Endothelial cell of umbilical vein (primary cell): ENCODE data around the gene SOX9. TPM values are rescaled to one million over a fixed set of nuclear protein-coding genes. Genes with fewer than 3 reads are reported as not detected.

Source experiments
- BruUV-seq: library from RNA; stranded (reverse); fragments of 400-500 nt; replicated peaks from 2 replicates; lab custom pipeline; 2021; lab: Mats Ljungman, UMichigan
- CTCF ChIA-PET: fragments of 300-600, 350-600 bp; sonication (Branson Sonifier 250); formaldehyde crosslinking; loops from one replicate; lab custom pipeline; 2021; ENCODE audit warnings: antibody characterized with exemption, inconsistent platforms; lab: Charles Lee
- POLR2A ChIA-PET: fragments of 300-600, 350-600 bp; sonication (Branson Sonifier 250); formaldehyde crosslinking; loops from one replicate; lab custom pipeline; 2021; ENCODE audit warnings: antibody characterized with exemption, inconsistent platforms; lab: Charles Lee
- DNase-seq: peaks from one replicate; pipeline ENCODE4 v3.0.0-alpha.2; 2011; ENCODE audit warnings: low read depth, low spot score
- FAIRE-seq: peaks from 2 replicates; lab custom pipeline; 2011; peaks lifted over from hg19 to GRCh38; lab: Jason Lieb, UNC
- H2AFZ ChIP-seq: 2 replicates; pipeline ENCODE4 v1.6.0; 2012; ENCODE audit warnings: low read depth, low read length, control low read depth, inconsistent platforms
- H3K27ac ChIP-seq: 2 replicates; pipeline ENCODE4 v1.5.1; 2011; ENCODE audit warnings: low read depth, mild to moderate bottlenecking, control low read depth, low read length, moderate library complexity; ENCODE audit not compliant: insufficient read depth
- H3K27me3 ChIP-seq, 2 experiments: 2 replicates each; pipeline versions ENCODE4 v1.6.0 to v1.6.1; 2011; ENCODE audit warnings: low read length in 2 of 2, mixed read lengths in 1 of 2; ENCODE audit not compliant: control insufficient read depth in 2 of 2, insufficient read depth in 2 of 2
- H3K36me3 ChIP-seq, 2 experiments: 2 replicates in 1 of 2; 3 replicates in 1 of 2; pipeline ENCODE4 v1.5.1; 2011; ENCODE audit warnings: low read length in 2 of 2, mild to moderate bottlenecking in 1 of 2, moderate library complexity in 1 of 2; ENCODE audit not compliant: control insufficient read depth in 2 of 2, insufficient read depth in 2 of 2; ENCODE audit errors: extremely low read depth in 1 of 2
- H3K4me1 ChIP-seq: 3 replicates; pipeline ENCODE4 v1.5.1; 2011; ENCODE audit warnings: mild to moderate bottlenecking, low read length; ENCODE audit not compliant: control insufficient read depth, insufficient read depth; ENCODE audit errors: extremely low read depth
- H3K4me2 ChIP-seq: 2 replicates; pipeline ENCODE4 v1.6.1; 2011; ENCODE audit warnings: low read length, control low read depth, mixed read lengths; ENCODE audit not compliant: insufficient read depth
- H3K4me3 ChIP-seq, 3 experiments: fragments of 200-600 bp in 1 of 3; sonication (generic), shearing (Covaris generic) in 1 of 3; replicated peaks in 1 of 3; 2 replicates each; pipeline ENCODE4 v1.5.1; 2011 to 2016; ENCODE audit warnings: control low read depth in 3 of 3, low read length in 3 of 3, mild to moderate bottlenecking in 2 of 3, inconsistent platforms in 1 of 3, low read depth in 1 of 3, moderate library complexity in 1 of 3; ENCODE audit not compliant: insufficient read depth in 1 of 3
- H3K79me2 ChIP-seq: 2 replicates; pipeline ENCODE4 v1.6.0; 2012; ENCODE audit warnings: low read length, inconsistent platforms; ENCODE audit not compliant: control insufficient read depth, insufficient read depth
- H3K9ac ChIP-seq: replicated peaks from 2 replicates; pipeline ENCODE3; 2011; ENCODE audit warnings: low read length, control low read depth; ENCODE audit not compliant: insufficient read depth; ENCODE audit errors: extremely low read depth
- H3K9me1 ChIP-seq: replicated peaks from 3 replicates; pipeline ENCODE4 v1.6.0; 2011; ENCODE audit warnings: mild to moderate bottlenecking, low read length; ENCODE audit not compliant: control insufficient read depth, insufficient read depth; ENCODE audit errors: extremely low read depth
- H3K9me3 ChIP-seq: replicated peaks from 2 replicates; pipeline ENCODE4 v1.5.1; 2012; ENCODE audit warnings: low read length, inconsistent platforms; ENCODE audit not compliant: control insufficient read depth, insufficient read depth
- H4K20me1 ChIP-seq: replicated peaks from 2 replicates; pipeline ENCODE3; 2011; ENCODE audit warnings: mild to moderate bottlenecking, low read length; ENCODE audit not compliant: control insufficient read depth, insufficient read depth; ENCODE audit errors: extremely low read depth
- EZH2 ChIP-seq: IDR thresholded peaks from 2 replicates; pipeline ENCODE4 v1.6.1; 2012; ENCODE audit warnings: borderline replicate concordance, low read depth, mild to moderate bottlenecking, moderate library complexity, low read length, inconsistent platforms; ENCODE audit not compliant: severe bottlenecking
- FOS ChIP-seq: IDR thresholded peaks from 2 replicates; pipeline ENCODE4 v1.6.1; 2011; ENCODE audit warnings: mild to moderate bottlenecking, low read length, moderate library complexity, borderline replicate concordance; ENCODE audit not compliant: insufficient read depth
- GATA2 ChIP-seq: IDR thresholded peaks from 2 replicates; pipeline ENCODE4 v1.7.0; 2011; ENCODE audit warnings: low read depth, mild to moderate bottlenecking, moderate library complexity, mixed read lengths, low read length; ENCODE audit not compliant: insufficient read length, insufficient read depth
- JUN ChIP-seq: IDR thresholded peaks from 2 replicates; pipeline ENCODE4 v1.6.1; 2011; ENCODE audit warnings: borderline replicate concordance, low read depth; ENCODE audit not compliant: insufficient read length, insufficient read depth
- MYC ChIP-seq: IDR thresholded peaks from one replicate; pipeline ENCODE4 v1.6.1; 2011; ENCODE audit warnings: mild to moderate bottlenecking, low read depth, low read length
- POLR2A ChIP-seq: IDR thresholded peaks from 2 replicates; pipeline ENCODE4 v1.6.1; 2012; ENCODE audit warnings: low read depth, mild to moderate bottlenecking, control low read depth, low read length
- POLR2AphosphoS5 ChIP-seq: IDR thresholded peaks from 2 replicates; pipeline ENCODE4 v1.6.1; 2012; ENCODE audit warnings: low read depth, mild to moderate bottlenecking, control low read depth, low read length, moderate library complexity; ENCODE audit not compliant: insufficient read depth
- dilution Hi-C: fragments of 300-500 bp; cut with MboI; formaldehyde crosslinking; loops from one replicate; pipeline ENCODE4 v1.15.0; 2019; ENCODE audit warnings: low sequenced_read_pairs; ENCODE audit not compliant: extremely low pct_ligation_motif_present
- intact Hi-C: fragments of 100-400 bp; cut with micrococcal nuclease; formaldehyde crosslinking; loops from one replicate; pipeline ENCODE4 v1.10.0; 2022
- polyA plus RNA-seq, 4 experiments: library from polyadenylated mRNA; depleted of rRNA in 3 of 4; stranded (reverse) in 3 of 4; unstranded in 1 of 4; fragments of >200 nt; gene quantifications; 2 replicates each; pipeline versions ENCODE4 v1.2.1 to v1.2.3, GENCODE V29; 2011 to 2012; ENCODE audit warnings: missing spikeins in 1 of 4
- total RNA-seq: library from RNA; stranded (reverse); gene quantifications from 2 replicates; pipeline ENCODE4 v1.2.3, GENCODE V29; 2021
- TF ChIP-seq, protein P1 (sequence below), 2 donors: IDR thresholded peaks; 1 replicate in 1 of 2; 2 replicates in 1 of 2; pipeline ENCODE4 v1.5.1; 2011; ENCODE audit warnings: low read length in 2 of 2, mild to moderate bottlenecking in 2 of 2, moderate library complexity in 2 of 2, control low read depth in 1 of 2, inconsistent platforms in 1 of 2, low read depth in 1 of 2; ENCODE audit not compliant: insufficient read depth in 1 of 2; ENCODE audit errors: extremely low read depth in 1 of 2
- TF ChIP-seq, protein P2 (sequence below): IDR thresholded peaks from 2 replicates; pipeline ENCODE4 v1.6.1; 2011; ENCODE audit not compliant: insufficient read depth, insufficient read length

Gene SOX9
- total and polyA plus RNA-seq, 2 donors (not counting 3 experiments of a cell fraction or from before 2014, with no cell fraction given) = not detected

DNA sequence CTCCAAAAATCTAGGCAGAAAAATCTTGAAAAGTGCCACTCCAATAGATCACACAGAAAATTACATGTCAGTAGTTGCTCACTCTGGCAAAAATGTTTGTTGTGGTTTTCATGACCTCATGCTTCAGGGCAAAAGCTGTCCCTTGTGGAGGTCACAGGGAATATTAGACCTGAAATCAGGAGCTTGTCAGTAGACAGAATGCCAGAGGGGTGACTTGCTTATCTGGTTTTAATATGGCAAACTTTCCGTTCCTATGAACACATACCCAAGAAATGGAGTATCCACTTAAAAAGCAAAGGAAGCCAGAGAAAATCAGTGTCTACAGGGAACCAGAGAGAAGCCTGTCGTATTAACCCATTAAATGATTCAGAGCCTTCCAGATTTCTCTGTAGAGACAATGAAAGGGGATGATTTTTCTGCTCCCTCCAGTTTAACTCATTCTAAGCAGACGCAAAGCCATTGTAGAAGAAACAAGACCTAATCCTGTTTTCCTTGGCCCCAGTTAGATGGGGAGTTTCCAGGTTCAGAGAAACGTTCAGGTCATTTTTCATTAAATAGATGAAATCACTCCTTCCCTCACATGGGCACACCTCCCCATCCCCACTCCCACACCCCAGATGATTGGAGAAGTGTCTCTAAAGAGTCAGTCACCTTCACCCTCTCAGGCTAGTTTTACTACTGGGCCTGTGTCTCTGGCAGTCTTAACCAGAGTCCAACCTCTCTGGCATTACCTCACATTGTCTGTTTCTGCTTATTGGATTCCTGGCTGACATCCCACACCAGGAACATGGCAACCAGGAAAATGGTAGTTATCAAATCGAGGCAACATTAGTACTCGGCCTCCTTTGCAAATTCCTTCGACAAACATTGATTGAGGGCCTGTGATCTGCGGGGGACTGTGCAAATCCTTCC is 6.0 kb downstream of the SOX9 start:
- ChIA-PET CTCF (no interaction called here), POLR2A (no interaction called here)
- dilution Hi-C loops (no loop called here), intact Hi-C loops (no loop called here)
- no peak overlapping the region for H3K27ac ChIP-seq
- no peak for TF ChIP-seq GATA2
- TF ChIP-seq, protein P1, sequence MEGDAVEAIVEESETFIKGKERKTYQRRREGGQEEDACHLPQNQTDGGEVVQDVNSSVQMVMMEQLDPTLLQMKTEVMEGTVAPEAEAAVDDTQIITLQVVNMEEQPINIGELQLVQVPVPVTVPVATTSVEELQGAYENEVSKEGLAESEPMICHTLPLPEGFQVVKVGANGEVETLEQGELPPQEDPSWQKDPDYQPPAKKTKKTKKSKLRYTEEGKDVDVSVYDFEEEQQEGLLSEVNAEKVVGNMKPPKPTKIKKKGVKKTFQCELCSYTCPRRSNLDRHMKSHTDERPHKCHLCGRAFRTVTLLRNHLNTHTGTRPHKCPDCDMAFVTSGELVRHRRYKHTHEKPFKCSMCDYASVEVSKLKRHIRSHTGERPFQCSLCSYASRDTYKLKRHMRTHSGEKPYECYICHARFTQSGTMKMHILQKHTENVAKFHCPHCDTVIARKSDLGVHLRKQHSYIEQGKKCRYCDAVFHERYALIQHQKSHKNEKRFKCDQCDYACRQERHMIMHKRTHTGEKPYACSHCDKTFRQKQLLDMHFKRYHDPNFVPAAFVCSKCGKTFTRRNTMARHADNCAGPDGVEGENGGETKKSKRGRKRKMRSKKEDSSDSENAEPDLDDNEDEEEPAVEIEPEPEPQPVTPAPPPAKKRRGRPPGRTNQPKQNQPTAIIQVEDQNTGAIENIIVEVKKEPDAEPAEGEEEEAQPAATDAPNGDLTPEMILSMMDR (IDR thresholded peaks at IDR 0.05; ENCODE audit: extremely low read depth in 1 of 2, insufficient read depth in 1 of 2, low read depth in 1 of 2, low read length in 2 of 2) = no peak
- TF ChIP-seq POLR2A = no peak
- DNase-seq = no peak
- H3K36me3 ChIP-seq = no peaks in the 10 kb centered on the region
- H3K27me3 ChIP-seq = peaks cover 10 to 27% of the 10 kb centered on the region in 2 experiments
- no TSS peak for BruUV-seq
- H4K20me1 ChIP-seq = no peaks in the 10 kb centered on the region
- H3K9ac ChIP-seq = no peak overlapping the region
- no peak overlapping the region for H3K4me2 ChIP-seq
- H2AFZ ChIP-seq = no peak overlapping the region
- H3K79me2 ChIP-seq = no peaks in the 10 kb centered on the region
- no peaks in the 10 kb centered on the region for H3K9me1 ChIP-seq
- no peaks in the 10 kb centered on the region for H3K9me3 ChIP-seq
- H3K4me3 ChIP-seq = no peak overlapping the region
- no peaks in the 10 kb centered on the region for H3K4me1 ChIP-seq
- no peak for FAIRE-seq

DNA sequence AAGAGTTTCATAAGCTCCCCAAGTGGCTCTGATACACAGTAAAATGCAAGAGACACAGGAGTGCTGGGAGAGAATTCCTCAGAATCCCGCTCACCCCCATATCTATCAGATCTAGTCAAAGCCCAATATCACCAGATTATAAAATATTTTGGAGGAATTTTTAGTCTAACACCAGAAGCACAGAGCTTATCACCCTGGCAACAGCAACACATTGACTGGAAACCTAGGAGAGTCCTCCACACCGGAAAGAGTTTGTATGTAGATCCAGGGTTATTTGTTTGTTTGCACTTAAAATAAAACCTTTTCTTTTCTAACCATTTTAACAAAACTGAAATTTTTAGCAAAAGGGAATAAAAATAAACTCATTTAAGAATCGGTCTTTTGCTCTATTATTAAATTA is 7.2 kb downstream of the SOX9 start:
- DNase-seq (no peak), FAIRE-seq (no peak)
- dilution Hi-C loops = no loop called here
- Histone ChIP-seq H3K27ac (no peak overlapping the region), H3K27me3 (peaks cover 2 to 18% of the 10 kb centered on the region in 2 experiments), H3K79me2 (no peaks in the 10 kb centered on the region), H3K9me3 (no peaks in the 10 kb centered on the region), H3K4me3 (no peak overlapping the region), H3K9me1 (no peaks in the 10 kb centered on the region), H2AFZ (no peak overlapping the region), H3K9ac (no peak overlapping the region), H4K20me1 (no peaks in the 10 kb centered on the region), H3K36me3 (no peaks in the 10 kb centered on the region), H3K4me2 (no peak overlapping the region), H3K4me1 (no peaks in the 10 kb centered on the region)
- POLR2A ChIA-PET = no interaction called here
- CTCF ChIA-PET = no interaction called here
- intact Hi-C loops = no loop called here
- BruUV-seq = no TSS peak
- no peak for TF ChIP-seq MYC
- TF ChIP-seq, protein P1 (IDR thresholded peaks at IDR 0.05; ENCODE audit: extremely low read depth in 1 of 2, insufficient read depth in 1 of 2, low read depth in 1 of 2, low read length in 2 of 2) = no peak
- TF ChIP-seq POLR2AphosphoS5 = no peak
- no peak for TF ChIP-seq FOS
- TF ChIP-seq, protein P2, sequence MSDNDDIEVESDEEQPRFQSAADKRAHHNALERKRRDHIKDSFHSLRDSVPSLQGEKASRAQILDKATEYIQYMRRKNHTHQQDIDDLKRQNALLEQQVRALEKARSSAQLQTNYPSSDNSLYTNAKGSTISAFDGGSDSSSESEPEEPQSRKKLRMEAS = no peak
- no peak for TF ChIP-seq EZH2
- no peak for TF ChIP-seq POLR2A
- no peak for TF ChIP-seq GATA2
- no peak for TF ChIP-seq JUN
